Stimulated activated CD4-positive, alpha-beta T cell treated with anti-CD3 and anti-CD28 coated beads, Interleukin-12 subunit alpha, Interleukin-12 subunit beta, amount 100 ng/mL, for 48 hours (primary cell): Measurements from ENCODE around the gene FOSB.
A peak's percentile ranks its signal among the peaks of the same experiment; 100 is the strongest.
"Not testable (repeated sequence)": the region's sequence is repeated elsewhere in the genome, so short reads cannot be mapped to it uniquely, and the experiment has no call there.

ENCODE experiments used
- DNase-seq, 3 donors: peaks; one replicate each; pipeline ENCODE4 v3.0.0-alpha.2; 2020; ENCODE audit warnings: low read depth in 2 of 3, low spot score in 1 of 3

Gene FOSB

DNA sequence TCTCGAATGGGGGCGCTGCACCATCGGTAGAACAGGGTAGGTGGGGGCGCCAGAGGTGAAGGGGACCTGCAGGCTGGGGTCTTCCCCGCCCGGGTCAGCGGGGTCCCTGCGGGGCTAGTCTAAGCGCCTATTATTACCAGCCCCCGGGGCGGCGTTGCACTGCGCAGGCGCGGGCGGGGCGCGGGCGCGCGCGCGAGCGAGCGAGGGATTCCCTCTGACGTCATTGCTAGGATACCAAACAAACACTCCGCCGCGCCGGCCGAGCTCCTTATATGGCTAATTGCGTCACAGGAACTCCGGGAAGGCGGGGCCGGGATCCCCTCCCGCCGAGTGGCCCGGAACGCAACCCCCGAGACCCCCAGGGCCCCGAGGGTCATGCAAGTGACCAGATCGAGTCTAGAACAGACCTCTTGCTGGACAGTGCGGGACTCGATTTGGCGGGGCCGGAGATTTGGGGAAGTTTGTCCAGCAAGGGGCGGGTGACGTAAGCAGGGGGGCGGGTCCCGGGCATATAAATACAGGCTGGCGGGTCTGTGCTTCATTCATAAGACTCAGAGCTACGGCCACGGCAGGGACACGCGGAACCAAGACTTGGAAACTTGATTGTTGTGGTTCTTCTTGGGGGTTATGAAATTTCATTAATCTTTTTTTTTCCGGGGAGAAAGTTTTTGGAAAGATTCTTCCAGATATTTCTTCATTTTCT, at the start of gene FOSB:
Gene FOSB (plus strand): TSS at position 541 of the 703 bp plus-strand sequence. CDS start 591 bp downstream, outside the sequence.
- peak; percentile 89 for DNase-seq

DNA sequence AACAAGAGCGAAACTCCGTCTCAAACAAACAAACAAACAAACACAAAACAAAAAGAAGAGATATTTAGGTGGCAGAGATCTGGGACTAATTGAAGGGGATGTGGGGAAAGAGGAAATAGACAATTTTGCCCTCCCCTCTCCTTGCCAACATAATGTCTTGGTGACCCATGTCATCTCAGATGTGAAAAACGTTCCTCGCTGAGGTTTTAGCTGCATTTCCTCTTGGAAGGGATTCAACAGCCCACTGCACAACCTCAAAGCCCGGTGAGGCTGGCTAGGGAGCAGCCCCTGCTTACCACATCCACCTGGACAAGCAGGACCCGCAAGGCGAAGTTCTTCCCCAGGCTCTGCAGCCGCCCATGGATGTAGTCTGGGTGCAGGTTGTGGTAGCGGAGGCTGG, 49.0 kb upstream of the FOSB start:
- no peak for DNase-seq

DNA sequence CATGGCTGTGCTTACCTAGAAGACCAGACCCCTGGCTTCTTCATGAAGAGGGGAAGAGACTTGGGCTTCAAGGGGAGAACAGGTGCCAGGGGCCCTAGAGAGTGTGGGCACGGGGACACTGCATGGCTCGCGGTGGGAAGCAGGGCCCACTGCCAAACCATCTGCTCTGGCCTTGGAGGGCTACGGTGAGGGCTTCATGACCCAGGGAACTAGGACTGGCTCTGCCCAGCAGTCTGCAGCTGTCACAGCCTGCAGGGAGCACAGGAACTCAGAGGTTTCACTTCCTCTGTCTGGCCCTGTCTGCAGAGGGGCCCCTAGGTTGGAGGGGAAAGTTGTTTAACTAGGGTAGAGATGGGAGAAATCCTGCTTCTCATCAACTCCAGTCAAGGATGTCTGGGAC, 48.4 kb upstream of the FOSB start:
- DNase-seq, result no peak

DNA sequence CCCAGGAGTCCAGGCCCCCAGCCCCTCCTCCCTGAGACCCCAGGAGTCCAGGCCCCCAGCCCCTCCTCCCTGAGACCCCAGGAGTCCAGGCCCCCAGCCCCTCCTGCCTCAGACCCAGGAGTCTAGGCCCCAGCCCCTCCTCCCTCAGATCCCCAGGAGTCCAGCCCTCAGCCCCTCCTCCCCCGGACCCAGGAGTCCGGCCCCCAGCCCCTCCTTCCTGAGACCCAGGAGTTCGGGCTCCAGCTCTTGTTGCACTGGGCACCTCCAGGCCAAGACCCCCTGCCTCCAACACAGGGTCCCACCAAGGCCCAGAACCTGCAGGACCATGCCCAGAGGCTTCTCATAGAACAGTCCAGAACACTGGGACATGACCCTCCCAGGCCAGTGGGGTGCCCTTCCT, 47.9 kb upstream of the FOSB start:
- DNase-seq, result no peak

DNA sequence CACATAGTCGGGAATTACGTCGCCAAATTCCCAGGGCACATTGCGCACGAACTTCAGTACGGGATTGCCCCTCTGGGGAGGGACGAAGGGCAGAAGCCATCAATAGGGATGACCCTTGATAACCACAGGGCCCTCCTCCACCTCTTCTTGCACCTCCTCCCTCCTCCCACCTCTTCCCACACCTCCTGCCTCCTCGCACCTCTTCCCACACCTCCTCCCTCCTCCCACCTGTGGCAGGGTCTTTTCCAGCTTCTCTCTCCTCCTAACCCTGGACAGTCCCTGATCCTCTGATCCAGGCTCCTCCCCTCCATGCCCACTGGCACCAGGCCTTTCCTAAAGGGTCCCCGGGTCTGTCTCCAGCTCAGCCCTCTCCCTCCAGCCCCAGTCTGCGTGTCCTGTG, 47.4 kb upstream of the FOSB start:
- DNase-seq, result no peak

DNA sequence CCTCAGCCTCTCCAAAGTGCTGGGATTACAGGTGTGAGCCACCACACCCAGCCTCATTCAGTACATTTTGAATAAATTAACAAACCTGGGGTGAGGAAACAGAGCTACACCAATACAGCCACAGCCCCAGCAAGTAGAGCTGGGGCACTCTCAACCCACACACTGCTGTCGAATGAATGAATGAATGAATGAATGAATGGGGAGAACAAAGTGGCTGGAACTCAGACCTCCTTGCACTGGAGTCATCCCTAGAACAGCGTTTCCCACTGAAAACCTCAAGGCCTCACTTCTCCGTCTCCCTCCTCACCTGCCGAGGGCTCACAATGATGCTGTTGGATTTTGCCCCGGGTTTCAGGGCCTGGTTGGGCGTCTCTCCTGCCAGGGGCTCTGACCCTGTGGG, 46.9 kb upstream of the FOSB start:
- no peak for DNase-seq

DNA sequence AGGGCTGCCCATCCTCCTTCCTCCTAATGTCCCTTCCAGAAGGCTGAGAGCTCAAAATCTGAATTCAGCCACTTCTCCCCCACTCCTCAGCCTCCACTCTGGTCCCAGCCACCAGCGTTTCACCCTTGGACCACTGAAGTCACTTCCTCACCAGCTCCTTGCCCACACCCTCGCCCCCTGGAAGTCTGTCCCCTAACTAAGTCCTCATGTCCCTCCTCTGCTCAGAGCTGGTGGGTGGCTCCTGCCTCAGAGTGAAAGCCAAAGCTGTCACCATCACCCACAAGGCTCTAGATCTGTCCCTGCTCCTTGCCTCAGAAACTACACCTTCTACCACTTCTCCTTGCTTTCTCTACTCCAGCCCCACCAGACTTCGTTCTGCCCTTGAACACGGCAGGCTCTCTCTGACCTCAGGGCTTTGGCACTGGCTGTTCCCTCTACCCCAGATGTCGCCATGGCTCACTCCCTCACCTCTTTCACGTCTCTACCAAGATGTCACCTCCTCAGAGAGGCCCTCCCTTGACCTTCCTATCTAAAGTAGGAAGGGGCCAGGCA, 45.8 kb upstream of the FOSB start:
- DNase-seq, result no peak

DNA sequence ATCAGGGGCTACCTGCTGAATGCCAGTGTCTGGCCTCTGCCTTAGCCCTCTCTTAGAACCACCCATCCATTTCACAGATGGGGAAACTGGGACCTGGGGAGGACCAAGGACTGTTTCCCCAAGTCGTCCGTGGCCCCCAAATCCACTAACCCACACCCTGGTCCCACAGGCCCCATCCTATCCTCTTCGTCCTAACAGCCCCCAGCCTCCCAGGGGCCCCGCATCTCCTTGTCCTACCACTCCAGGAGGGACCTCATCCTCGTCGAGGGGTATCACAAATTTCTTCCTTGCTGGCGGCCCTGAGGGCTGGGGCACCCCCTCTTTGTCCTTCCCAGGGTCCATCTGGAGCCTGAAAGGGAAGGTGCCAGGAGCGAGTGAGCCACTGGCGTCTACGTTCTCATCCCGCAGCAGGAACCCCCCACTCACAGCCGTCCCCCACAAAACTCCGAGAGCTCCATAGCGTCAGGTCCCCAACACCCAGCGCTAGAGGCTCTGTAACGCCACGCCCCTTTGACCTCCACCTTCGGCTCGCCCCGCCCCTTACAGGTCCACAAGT, 44.7 kb upstream of the FOSB start:
- no peak for DNase-seq

DNA sequence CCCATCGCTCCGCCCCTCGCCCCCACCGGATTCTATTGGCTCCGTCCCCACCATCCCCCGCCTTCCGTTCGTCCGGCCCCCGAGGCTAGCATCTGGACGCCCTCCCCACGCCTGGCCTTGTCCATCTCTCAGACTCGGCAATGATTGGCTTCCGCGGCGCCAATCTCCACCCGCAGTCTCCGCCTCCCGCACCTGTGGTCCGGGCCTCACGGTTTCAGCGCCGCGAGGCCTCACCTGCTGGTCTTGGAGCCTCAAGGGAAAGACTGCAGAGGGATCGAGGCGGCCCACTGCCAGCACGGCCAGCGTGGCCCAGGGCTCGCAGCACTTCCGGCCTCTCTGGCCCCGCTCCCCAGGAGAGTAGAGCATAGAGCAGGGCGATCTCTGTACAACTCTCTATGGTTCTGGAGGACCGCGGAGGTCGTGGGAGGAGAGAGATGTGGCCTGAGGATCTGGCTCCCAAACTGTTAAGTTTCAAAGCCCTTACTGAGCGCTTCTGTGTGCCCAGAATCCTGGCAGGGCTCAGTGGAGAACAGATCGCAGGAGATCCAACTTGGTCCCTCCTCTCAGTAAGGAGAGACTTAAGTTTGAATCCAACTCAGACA, 44.1 kb upstream of the FOSB start, which contains the start of gene ERCC1:
Gene ERCC1 (minus strand): TSS at position 329 of the 602 bp plus-strand sequence. CDS start 543 bp downstream, outside the sequence.
- peak; percentile 79 to 85 (median 84) for DNase-seq

DNA sequence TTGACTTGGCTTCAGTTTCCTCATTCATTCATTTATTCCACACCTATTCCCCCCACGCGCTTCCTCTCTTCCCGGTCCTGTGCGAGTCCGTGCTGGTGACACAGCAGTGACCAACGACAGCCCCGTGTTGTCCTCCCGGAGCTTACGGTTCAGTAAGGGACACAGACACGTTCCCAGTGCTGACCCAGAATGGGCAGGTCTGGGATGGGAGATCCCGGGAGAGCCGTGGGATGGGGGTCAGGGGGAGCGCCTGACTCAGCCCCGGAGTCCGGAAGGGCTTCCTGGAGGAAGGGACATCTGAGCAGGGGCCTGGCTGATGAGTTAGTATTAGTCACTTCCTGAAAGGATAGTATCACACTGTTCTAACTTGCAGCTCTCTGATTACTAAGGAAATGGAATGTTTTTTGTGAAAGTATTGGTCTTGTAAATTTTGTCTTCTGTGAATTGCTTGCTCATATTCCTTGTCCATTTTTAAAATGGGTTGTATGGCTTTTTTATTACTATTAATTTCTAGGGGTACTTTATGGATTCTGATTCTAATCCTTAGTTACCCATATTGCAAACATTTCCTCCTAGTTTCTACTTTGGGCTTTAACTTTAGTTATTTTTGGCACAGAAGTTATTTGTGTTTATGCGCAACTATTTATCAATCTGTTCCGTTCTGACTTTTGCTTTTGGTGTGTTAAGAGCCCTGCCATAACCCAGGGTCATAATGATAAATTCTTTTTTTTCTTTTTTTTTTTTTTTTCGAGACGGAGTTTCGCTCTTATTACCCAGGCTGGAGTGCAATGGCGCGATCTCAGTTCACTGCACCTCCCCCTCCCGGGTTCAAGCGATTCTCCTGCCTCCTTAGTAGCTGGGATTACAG, 43.4 kb upstream of the FOSB start:
- DNase-seq, result peak in 1 of 3 donors; percentile 38

DNA sequence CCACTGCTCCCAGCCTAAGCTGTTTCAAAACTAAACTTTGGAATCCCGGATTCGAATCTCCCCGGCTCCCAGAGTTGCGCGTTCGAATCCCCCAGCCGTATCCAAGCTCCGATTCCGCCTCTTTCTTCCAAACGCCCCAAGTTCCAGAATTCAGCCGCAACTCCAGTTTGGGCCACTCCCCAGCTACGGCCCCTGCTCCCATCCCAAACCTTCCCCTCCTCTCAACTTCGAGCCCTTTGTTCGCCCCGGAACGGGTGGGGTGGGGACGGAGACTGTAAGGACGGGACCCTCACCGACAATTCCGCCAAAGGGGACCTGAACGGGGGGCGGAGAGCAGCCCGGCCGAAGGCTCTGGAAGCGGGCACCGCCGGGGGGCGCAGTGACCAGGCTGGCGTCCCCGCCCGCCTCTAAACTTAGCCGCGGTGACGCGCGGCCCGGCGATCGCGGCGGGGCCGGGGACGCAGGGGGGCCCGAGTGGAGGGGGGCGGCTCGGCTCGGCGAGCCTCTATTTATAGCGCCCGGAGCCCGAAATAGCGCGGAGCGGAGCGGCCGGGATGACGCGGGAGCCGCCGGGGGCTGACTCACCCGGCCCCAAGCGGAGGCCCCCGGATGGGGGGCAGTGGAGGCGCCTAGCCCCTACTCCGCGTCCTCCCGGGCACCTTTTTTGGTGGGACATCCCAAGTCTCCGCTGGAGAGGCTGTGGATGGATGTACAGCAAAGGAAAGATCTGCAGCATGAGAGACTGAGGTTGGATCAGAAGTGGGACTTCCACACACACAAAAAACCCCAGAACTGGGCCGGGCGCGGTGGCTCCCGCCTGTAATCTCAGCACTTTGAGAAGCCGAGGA, 39.2 kb upstream of the FOSB start:
- DNase-seq, result no peak

DNA sequence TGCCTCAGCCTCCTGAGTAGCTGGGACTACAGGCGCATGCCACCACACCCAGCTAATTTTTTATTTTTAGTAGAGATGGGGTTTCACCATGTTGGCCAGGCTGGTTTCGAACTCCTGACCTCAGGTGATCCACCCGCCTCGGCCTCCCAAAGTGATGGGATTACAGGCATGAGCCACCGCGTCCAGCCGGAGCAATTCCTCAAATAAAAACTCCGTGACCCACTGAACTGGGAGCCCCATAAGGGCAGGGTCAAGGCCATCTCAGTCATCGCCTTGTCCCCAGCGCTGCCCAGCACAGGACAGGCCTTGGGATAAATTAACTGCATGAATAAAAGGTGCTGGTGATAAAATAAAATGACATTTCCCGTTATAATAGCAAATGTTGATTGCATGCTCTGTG, 37.9 kb upstream of the FOSB start:
- DNase-seq, result not testable (repeated sequence)

DNA sequence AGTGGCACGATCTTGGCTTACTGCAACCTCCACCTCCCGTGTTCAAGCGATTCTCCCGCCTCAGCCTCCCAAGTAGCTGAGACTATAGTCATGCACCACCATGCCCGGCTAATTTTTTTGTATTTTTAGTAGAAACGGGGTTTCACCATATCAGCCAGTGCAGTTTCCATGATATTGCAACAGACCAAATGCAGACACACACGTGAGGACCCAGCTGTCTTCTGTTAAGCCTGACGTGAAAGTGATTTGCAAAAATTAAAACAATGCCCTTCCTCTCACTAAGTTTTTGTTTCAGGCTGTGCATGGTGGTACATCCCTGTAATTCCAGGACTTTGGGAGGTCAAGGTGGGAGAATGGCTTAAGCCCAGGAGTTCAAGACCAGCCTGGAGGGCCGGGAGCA, 36.8 kb upstream of the FOSB start:
- DNase-seq, result not testable (repeated sequence)

DNA sequence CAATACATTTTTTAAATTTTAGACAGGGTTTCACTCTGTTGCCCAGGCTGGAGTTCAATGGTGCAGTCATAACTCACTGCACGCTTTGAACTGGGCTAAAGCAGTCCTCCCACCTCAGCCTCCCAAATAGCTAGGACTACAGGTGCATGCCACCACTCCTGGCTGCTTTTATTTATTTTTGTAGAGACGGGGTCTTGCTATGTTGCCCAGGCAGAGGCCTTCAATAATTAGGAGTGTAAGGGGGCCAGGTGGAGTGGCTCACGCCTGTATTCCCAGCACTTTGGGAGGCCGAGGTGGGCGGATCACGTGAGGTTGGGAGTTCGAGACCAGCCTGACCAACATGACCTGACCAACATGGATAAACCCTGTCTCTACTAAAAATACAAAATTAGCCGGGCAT, 35.3 kb upstream of the FOSB start:
- not testable (repeated sequence) for DNase-seq

DNA sequence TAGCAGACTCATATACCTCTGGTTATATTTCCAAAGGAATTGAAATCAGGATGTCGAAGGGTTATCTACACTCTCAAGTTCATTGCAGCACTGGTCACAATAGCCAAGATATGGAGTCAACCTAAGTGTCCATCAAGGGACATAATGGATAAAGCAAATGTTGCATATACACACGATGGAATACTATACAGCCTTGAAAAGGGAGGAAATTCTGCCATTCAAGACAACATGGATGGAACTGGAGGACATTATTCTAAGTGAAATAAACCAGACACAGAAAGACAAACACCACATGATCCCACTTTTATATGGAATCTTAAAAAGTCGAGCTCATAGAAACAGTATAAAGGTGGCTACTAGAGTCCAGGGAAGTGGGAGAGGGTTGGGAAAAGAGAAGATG, 30.5 kb upstream of the FOSB start:
- no peak for DNase-seq

DNA sequence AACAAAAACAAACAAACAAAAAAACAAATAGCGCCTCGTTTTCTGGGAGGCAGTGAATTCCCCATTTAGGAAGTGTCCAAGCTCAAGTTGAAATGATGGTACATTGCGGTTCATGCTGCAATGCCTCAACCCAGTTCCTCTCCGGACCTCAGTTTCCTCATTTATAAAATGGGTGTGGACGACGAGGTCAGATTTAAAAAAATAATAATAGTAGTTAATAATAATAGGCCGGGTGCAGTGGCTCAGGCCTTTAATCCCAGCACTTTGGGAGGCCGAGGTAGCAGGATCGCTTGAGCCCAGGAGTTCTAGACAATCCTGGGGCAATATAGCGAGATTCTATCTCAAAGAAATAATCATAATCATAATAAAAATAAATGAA, 28.6 kb upstream of the FOSB start:
- no peak for DNase-seq

DNA sequence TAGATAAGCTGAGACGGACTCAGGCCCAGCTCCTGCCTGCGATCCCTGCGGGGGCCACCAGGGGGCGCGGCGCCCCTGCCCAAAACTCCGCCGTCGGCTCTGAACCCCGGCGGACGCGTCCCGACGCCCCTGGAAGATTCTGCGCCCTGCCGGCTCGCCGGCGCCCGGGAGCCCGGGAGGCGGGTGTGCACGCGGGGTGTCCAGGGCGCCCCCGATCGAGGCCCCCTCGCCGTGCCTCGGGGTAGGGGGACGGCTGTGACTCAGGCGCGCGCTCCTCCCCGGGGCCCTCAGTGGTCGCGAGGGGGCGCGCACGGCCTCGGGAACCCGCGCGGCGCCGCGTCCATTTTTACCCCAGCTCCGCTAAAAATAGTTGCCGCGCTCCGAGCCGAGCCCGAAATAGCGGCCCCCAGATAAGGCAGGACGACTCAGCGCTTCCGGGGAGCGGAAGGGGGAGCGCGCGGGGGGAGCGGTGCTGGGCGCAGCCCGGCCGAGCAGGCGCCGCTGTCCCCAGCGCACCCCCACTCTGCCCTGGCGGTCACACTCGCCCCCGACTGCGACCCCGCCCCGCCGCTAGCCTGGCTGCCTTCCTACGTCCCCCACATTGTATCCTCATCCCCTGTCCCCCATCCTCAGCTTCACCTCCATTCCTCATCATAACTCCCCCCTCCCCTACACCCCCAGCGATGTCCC, 28.1 kb upstream of the FOSB start:
- peak; percentile 66 to 82 (median 76) for DNase-seq

DNA sequence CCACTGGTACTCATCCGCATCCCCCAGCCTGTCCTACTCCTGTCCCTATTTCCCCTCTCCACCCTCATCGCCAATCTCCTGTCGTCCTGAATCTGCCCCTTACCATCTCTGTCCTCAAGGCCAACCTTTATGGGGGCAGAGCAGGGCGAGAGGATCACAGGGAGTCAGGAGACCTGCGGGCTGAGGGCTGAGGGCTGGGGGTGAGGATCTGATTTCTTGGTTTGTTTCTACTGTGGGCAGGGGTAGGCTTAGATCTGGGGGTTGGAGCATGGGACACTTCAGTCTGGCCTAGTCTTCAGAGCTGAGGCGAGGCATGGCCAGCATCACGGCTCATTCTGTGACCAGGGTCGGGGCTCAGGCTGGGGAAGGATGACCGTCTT, 27.5 kb upstream of the FOSB start:
- DNase-seq, result no peak

DNA sequence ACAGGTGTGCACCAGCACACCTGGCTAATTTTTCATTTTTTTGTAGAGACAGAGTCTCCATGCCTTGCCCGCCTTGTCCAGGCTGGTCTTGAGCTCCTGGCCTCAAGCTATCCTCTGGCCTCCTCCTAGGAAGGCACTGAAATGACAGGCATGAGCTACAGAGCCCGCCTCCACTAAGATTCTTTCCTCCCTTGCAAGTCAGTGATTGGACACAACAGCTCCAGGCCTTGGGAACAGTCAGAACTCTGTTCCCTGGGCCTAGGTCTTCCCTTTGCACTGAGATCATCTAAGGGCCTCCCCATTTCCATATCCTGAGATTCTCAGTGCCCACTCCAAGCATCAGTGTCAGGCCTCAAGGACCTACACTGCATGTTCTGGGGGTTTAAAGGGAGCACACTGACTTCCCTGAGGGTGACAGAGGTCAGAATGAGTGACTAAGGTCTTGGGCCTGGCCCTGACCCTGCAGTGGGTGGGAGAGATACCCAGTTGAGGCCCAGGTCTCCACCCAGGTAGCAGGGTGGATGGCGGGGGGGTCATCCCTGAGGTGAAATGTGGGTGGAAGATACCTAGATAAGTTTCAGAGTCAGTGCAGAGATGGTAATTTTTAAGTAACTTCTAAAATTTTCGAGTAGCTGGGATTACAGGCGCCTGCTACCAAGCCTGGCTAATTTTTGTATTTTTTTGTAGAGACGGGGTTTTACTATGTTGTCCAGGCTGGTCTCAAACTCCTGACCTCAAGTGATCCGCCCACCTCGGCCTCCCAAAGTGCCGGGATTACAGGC, 26.7 kb upstream of the FOSB start:
- no peak for DNase-seq
